ENCODE measurements around the gene MED23. TPM values are rescaled to one million over a fixed set of nuclear protein-coding genes. Genes with fewer than 3 reads are reported as not detected.

The MED23 gene
- total and polyA plus RNA-seq, 9 of the 15 experiments (the other 6 are each of a cell fraction or from before 2014, with no cell fraction given), result 13.7 to 61.2 (median 27.2) TPM

GRCh38 chr6:131646249-131646670 lies 18.2 kb upstream of the MED23 start (continued):
- TF ChIP-seq VEZF1 (CRISPR knock-in tag; IDR thresholded peaks at IDR 0.05), result peak; percentile 39; the same call in 1 of the 2 replicates
- TF ChIP-seq ZNF780A (CRISPR knock-in tag; IDR thresholded peaks at IDR 0.05), result no peak
- TF ChIP-seq ZNF639 (CRISPR knock-in tag; conservative IDR thresholded peaks at IDR 0.05 in 1 of 2, IDR thresholded peaks at IDR 0.05 in 1 of 2), result peak in 1 of 2 experiments; percentile 73; a peak in 2 of 4 replicates
- peak; percentile 72 for TF ChIP-seq PHB2 (IDR thresholded peaks at IDR 0.05; ENCODE audit: low read depth)
- TF ChIP-seq, protein P1, sequence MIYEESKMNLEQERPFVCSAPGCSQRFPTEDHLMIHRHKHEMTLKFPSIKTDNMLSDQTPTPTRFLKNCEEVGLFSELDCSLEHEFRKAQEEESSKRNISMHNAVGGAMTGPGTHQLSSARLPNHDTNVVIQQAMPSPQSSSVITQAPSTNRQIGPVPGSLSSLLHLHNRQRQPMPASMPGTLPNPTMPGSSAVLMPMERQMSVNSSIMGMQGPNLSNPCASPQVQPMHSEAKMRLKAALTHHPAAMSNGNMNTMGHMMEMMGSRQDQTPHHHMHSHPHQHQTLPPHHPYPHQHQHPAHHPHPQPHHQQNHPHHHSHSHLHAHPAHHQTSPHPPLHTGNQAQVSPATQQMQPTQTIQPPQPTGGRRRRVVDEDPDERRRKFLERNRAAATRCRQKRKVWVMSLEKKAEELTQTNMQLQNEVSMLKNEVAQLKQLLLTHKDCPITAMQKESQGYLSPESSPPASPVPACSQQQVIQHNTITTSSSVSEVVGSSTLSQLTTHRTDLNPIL (CRISPR knock-in tag; IDR thresholded peaks at IDR 0.05), result no peak
- TF ChIP-seq PREB (CRISPR knock-in tag; IDR thresholded peaks at IDR 0.05), result no peak
- TF ChIP-seq CBFA2T2 (conservative IDR thresholded peaks at IDR 0.05), result peak; percentile 96
- TF ChIP-seq MBD2 (IDR thresholded peaks at IDR 0.05; ENCODE audit: borderline replicate concordance, low read depth), result peak; percentile 42; the same call in 1 of the 2 replicates
- no peak for TF ChIP-seq GABPB1 (CRISPR knock-in tag; IDR thresholded peaks at IDR 0.05)
- peak; percentile 96 for TF ChIP-seq LEF1 (IDR thresholded peaks at IDR 0.05)
- TF ChIP-seq, protein P2, sequence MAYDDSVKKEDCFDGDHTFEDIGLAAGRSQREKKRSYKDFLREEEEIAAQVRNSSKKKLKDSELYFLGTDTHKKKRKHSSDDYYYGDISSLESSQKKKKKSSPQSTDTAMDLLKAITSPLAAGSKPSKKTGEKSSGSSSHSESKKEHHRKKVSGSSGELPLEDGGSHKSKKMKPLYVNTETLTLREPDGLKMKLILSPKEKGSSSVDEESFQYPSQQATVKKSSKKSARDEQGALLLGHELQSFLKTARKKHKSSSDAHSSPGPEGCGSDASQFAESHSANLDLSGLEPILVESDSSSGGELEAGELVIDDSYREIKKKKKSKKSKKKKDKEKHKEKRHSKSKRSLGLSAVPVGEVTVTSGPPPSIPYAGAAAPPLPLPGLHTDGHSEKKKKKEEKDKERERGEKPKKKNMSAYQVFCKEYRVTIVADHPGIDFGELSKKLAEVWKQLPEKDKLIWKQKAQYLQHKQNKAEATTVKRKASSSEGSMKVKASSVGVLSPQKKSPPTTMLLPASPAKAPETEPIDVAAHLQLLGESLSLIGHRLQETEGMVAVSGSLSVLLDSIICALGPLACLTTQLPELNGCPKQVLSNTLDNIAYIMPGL (CRISPR knock-in tag; IDR thresholded peaks at IDR 0.05), result no peak
- TF ChIP-seq ZNF766 (CRISPR knock-in tag; conservative IDR thresholded peaks at IDR 0.05), result no peak
- no peak for TF ChIP-seq POU5F1 (IDR thresholded peaks at IDR 0.05; ENCODE audit: borderline replicate concordance, low read depth, low read length, partially characterized antibody)
- TF ChIP-seq ARID4B (CRISPR knock-in tag; IDR thresholded peaks at IDR 0.05), result no peak
- no peak for TF ChIP-seq ZKSCAN8 (CRISPR knock-in tag; IDR thresholded peaks at IDR 0.05)
